Stimulated activated naive CD8-positive, alpha-beta T cell treated with anti-CD3 and anti-CD28 coated beads, Interleukin-15, Interleukin-2, amounts not matched to agents 100 ng/mL and 50 ng/mL, for 24 hours (primary cell): ENCODE results near the gene KIAA0930.

Experiments used
- H3K27ac Mint-ChIP-seq: one replicate; pipeline ENCODE4 v1.8.0; 2021; ENCODE audit warnings: mild to moderate bottlenecking, mixed read lengths
- H3K27me3 Mint-ChIP-seq: one replicate; pipeline ENCODE4 v1.8.0; 2021; ENCODE audit warnings: mixed read lengths
- H3K36me3 Mint-ChIP-seq: one replicate; pipeline ENCODE4 v1.8.0; 2021; ENCODE audit warnings: low read depth, mixed read lengths
- H3K4me1 Mint-ChIP-seq: one replicate; pipeline ENCODE4 v1.8.0; 2021; ENCODE audit warnings: low read depth, mixed read lengths
- H3K4me3 Mint-ChIP-seq: one replicate; pipeline ENCODE4 v1.8.0; 2021; ENCODE audit warnings: mild to moderate bottlenecking, mixed read lengths
- H3K9me3 Mint-ChIP-seq: one replicate; pipeline ENCODE4 v1.8.0; 2021; ENCODE audit warnings: mixed read lengths

KIAA0930 gene

DNA sequence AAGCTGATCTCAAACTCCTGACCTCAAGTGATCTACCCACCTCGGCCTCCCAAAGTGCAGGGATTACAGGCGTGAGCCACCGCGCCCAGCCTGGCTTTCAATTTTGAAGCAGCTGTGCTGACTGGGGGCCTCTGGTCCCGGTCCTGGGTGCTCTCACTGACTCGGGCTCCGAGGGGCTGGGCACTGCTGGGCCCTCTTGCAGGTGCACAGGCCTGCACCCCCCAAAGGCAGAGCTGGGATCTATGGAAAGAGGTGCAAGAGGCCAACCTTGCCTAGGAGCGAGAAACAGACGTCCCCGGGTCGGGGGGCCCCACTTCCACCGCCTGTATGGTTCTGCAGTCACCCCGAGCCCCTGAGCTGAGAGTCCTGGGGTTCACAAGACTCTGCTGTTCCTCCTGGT is 33.2 kb downstream of the KIAA0930 start:
- Mint-ChIP-seq H3K27me3 (no peaks in the 10 kb centered on the region), H3K9me3 (no peaks in the 10 kb centered on the region), H3K4me3 (no peak overlapping the region), H3K36me3 (peaks cover 9% of the 10 kb centered on the region), H3K4me1 (peaks cover 3% of the 10 kb centered on the region), H3K27ac (no peak overlapping the region)

- no peaks in the 10 kb centered on the region for H3K27me3 Mint-ChIP-seq
- peaks cover 3% of the 10 kb centered on the region for H3K4me1 Mint-ChIP-seq
- H3K36me3 Mint-ChIP-seq, result peaks cover 11% of the 10 kb centered on the region
- H3K27ac Mint-ChIP-seq, result no peak overlapping the region
- H3K9me3 Mint-ChIP-seq, result no peaks in the 10 kb centered on the region
- H3K4me3 Mint-ChIP-seq, result no peak overlapping the region
Observed at GRCh38 chr22:45206233-45206632, 34.5 kb downstream of the KIAA0930 start.

DNA sequence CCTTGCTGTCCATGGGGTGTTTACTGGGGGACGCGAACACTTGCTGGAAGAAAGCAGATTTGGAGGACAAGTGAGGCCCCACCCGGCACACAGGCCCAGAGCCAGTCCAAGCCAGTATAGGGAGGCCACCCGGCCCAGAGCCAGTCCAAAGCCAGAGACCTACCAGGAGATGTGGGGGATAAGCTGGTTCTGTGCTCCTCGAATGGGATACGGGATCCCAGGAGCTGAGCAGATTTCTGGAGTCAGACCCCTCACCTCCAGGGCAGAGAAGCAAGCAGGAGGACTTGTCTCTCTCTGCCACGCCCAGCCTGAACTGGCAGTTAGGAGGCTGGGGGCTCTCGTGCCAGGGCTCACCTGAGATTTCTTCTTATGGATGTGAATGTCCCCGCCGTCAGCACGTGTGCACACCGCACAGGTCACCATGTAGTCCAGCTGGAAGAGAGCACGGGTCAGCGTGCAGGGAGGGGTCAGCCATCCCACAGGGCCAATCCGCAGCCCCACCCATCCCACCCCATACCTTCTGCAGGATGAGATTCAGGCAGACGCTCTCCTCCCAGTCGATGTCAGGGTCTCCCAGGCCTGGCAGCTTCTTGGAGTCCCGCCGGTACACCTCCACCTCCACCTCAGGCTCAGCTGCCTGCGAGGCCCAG is 35.3 kb downstream of the KIAA0930 start:
- no peak overlapping the region for H3K27ac Mint-ChIP-seq
- H3K4me3 Mint-ChIP-seq, result no peak overlapping the region
- H3K4me1 Mint-ChIP-seq, result peaks cover 3% of the 10 kb centered on the region
- no peaks in the 10 kb centered on the region for H3K27me3 Mint-ChIP-seq
- H3K36me3 Mint-ChIP-seq, result peaks cover 9% of the 10 kb centered on the region
- H3K9me3 Mint-ChIP-seq, result no peaks in the 10 kb centered on the region

DNA sequence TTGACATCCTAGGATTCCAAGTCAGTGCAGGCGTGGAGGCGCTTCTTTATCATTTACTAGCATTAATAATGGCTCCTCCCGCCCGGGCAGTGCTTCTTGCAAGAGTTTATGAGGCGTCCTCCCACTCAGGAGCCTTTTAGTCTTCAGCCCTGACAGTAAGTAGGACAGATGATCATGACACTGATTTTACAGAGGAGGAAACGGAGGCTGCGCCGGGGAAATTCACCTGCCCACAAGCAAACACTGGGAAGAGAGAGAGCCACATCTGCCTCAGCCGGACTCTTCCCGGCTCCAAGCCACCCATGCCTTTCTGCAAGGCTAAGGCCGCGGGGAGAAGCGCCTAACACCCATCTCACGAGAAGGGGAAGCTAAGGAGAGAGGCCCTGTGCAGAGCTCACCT is 35.9 kb downstream of the KIAA0930 start:
- no peaks in the 10 kb centered on the region for H3K27me3 Mint-ChIP-seq

DNA sequence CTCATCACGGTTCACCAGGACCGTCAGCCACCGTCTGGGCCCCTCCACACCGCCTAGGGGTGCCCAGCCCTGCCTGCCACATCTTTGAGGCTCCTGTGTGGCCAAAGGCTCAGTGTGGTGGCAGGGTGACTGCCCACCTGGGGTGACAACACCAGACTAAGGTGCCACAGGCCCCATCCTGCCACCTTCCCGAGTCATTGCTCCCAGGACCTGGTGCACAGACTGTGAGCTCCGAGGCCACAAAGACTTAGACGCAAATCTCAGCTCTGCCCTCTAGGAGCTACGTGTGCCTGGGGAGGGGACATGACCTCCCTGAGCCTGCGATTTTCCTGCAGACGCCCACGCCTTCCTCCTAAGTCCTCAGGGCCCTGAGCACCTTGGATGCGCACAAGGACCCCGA is 36.5 kb downstream of the KIAA0930 start:
- Mint-ChIP-seq H3K9me3 (no peaks in the 10 kb centered on the region), H3K36me3 (peaks cover 16% of the 10 kb centered on the region), H3K4me1 (no peaks in the 10 kb centered on the region), H3K4me3 (no peak overlapping the region), H3K27me3 (no peaks in the 10 kb centered on the region), H3K27ac (no peak overlapping the region)

More for the DNA sequence above, 35.9 kb downstream of the KIAA0930 start:
- Mint-ChIP-seq H3K36me3 (peaks cover 10% of the 10 kb centered on the region), H3K9me3 (no peaks in the 10 kb centered on the region), H3K4me1 (peaks cover 1% of the 10 kb centered on the region), H3K4me3 (no peak overlapping the region), H3K27ac (no peak overlapping the region)

DNA sequence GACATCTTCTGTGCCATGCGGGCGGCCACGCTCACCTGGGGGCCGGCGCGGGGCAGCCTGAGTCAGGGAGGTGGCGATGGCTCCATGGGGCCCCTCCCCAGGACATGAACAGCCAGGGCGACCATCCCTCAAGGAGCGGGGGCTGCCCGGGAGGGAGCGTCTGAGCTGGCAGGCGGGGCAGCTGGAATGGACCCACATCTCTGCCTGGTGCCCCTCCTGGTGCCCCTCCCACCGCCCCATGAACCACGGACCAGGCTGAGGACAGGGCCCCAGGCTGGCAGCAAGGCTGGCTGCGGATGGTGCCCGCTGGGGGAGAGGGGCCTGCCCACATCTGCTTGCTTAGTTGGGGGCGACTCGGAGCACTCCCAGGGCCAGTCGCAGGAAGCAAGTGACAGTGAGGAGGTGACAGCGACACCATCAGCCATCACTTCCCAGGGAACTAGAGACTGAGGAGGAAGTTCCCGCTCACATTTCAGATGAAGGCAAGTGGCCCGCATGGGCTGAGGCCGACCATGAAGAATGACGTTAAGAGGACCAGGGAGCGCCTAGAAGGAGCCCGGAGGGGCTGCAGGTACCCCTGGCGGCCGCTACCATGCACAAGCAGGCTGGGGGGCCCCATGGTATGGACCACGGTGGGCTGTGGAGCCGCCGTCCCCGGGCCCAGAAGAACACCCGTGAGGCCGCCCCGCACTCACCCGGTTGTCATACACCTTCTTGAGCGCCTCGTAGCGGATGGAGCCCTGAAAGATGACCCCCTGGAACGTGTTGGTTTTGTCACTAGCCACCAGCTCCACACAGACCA is 37.3 kb downstream of the KIAA0930 start:
- no peaks in the 10 kb centered on the region for H3K9me3 Mint-ChIP-seq
- H3K36me3 Mint-ChIP-seq, result peaks cover 19% of the 10 kb centered on the region
- no peaks in the 10 kb centered on the region for H3K4me1 Mint-ChIP-seq
- H3K27ac Mint-ChIP-seq, result no peak overlapping the region
- H3K4me3 Mint-ChIP-seq, result no peak overlapping the region
- no peaks in the 10 kb centered on the region for H3K27me3 Mint-ChIP-seq

DNA sequence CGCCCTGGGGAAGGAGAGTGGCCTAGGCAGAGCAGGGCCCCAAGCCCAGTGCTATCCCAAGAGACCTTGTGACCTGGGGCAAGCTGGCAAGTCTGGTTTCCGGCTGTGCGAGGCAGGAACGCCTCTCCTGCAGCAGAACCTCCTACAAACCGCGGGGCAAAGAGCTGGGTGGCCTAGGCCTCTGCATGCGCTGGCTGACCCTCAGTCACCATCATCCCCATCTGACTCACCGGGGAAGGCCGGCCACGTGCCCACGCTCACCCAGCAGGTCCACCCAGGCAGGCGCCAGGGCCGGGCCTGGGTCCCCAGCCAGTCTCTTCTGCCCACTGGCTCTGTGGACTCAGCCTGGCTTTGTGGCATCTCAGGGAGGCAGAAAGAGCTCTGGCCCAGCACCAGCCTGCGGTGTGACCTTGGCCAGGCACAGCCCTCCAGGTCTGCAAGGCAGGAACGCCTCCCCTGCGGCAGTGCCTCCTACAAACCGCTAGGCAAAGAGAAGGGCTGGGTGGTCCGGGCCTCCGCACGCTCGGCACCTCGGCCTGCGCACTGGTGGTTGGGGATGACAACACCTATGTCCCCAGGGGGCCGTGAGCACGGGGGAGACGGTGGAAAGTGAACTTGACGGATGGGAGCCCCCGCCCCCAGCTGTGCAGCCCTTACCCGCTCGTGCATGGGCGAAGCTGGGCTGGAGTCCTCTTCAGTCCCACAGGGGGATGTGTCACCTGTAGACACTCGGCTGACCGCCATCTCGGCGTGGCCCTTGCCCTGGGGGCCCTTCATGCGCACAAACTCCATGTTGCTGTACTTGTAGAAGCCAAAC is 38.2 kb downstream of the KIAA0930 start:
- Mint-ChIP-seq H3K4me3 (no peak overlapping the region), H3K36me3 (peaks cover 19% of the 10 kb centered on the region), H3K4me1 (no peaks in the 10 kb centered on the region), H3K9me3 (no peaks in the 10 kb centered on the region), H3K27me3 (no peaks in the 10 kb centered on the region), H3K27ac (no peak overlapping the region)

GRCh38 chr22:45201678-45202332 is 38.9 kb downstream of the KIAA0930 start:
- no peak overlapping the region for H3K4me3 Mint-ChIP-seq
- H3K27ac Mint-ChIP-seq, result no peak overlapping the region
- H3K36me3 Mint-ChIP-seq, result peaks cover 19% of the 10 kb centered on the region
- H3K27me3 Mint-ChIP-seq, result no peaks in the 10 kb centered on the region
- H3K4me1 Mint-ChIP-seq, result no peaks in the 10 kb centered on the region
- no peaks in the 10 kb centered on the region for H3K9me3 Mint-ChIP-seq

DNA sequence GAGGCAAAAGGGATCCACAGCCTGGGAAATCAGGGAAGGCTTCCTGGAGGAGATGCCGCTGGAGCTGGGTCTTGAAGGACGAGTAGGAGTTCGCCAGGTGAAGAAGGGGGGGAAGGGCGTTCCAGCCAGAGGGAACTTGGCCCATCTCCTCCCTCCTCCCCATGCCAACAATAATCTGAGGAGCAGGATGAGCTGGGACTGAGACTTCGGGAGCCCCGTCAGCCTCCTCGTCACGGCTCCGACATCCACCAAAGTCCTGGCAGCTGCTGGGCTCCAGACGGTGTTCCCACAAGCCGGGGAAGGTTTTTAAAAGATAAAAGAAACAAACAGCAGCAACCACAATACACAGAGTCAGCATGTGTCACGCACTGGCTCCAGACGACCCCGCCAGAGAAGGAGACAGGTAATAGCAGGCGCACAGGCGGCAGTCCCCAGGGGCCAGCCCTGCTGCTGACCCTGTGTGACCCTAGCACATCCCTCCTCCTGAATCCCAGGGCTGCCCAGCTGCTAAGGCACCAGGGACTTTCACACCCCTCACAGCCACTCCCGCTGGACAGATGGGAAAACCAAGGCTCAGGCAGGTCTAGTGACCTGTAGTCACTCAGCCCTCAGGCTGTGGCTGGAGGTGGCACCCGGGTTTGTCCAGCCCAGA is 39.7 kb downstream of the KIAA0930 start:
- Mint-ChIP-seq H3K4me3 (no peak overlapping the region), H3K27me3 (no peaks in the 10 kb centered on the region), H3K27ac (no peak overlapping the region), H3K36me3 (peaks cover 19% of the 10 kb centered on the region), H3K4me1 (no peaks in the 10 kb centered on the region), H3K9me3 (no peaks in the 10 kb centered on the region)

GRCh38 chr22:45200230-45200629 is 40.5 kb downstream of the KIAA0930 start:
- no peaks in the 10 kb centered on the region for H3K27me3 Mint-ChIP-seq
- no peaks in the 10 kb centered on the region for H3K4me1 Mint-ChIP-seq
- H3K4me3 Mint-ChIP-seq, result no peak overlapping the region
- H3K27ac Mint-ChIP-seq, result no peak overlapping the region
- no peaks in the 10 kb centered on the region for H3K9me3 Mint-ChIP-seq
- peaks cover 23% of the 10 kb centered on the region for H3K36me3 Mint-ChIP-seq

DNA sequence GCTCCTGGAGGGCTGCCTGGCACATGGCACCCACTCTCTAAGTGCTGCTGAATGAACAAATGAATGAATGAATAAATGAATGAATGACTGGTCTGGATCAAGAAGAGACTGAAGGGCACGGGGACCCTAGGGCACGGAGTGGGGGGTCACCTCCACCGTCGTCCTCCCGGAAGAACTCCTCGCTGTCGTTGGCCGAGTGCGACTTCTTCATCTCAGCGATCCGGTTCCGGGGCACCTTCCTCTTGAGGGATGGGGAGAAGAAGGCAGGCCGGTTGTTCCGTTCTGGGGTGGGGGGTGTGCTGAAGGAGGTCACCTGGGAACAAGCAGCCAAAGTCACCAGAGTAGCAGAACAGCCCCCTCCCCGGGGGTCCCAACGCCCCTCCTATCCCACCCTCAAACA is 41.0 kb downstream of the KIAA0930 start:
- H3K4me1 Mint-ChIP-seq, result no peaks in the 10 kb centered on the region
- no peak overlapping the region for H3K4me3 Mint-ChIP-seq
- peaks cover 23% of the 10 kb centered on the region for H3K36me3 Mint-ChIP-seq
- H3K27ac Mint-ChIP-seq, result no peak overlapping the region
- no peaks in the 10 kb centered on the region for H3K9me3 Mint-ChIP-seq
- no peaks in the 10 kb centered on the region for H3K27me3 Mint-ChIP-seq

DNA sequence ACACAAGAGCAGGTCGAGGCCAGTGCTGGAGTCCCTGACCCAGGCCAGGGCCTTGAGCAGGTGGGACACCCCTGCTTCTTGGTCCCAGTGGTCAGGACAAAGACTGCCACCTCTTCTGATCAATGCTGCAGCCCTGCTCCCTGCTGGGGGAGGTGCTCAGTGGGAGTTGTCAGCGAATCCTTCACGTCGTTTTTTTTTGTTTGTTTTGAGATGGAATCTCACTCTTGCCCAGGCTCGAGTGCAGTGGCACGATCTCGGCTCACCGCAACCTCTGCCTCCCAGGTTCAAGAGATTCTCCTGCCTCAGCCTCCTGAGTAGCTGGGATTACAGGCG is 42.3 kb downstream of the KIAA0930 start:
- Mint-ChIP-seq H3K27ac (no peak overlapping the region), H3K4me1 (no peaks in the 10 kb centered on the region), H3K9me3 (no peaks in the 10 kb centered on the region), H3K27me3 (no peaks in the 10 kb centered on the region), H3K36me3 (peaks cover 23% of the 10 kb centered on the region), H3K4me3 (no peak overlapping the region)

GRCh38 chr22:45197606-45198462 is 42.9 kb downstream of the KIAA0930 start:
- Mint-ChIP-seq H3K27ac (no peak overlapping the region), H3K27me3 (no peaks in the 10 kb centered on the region), H3K9me3 (no peaks in the 10 kb centered on the region), H3K4me3 (no peak overlapping the region), H3K4me1 (no peaks in the 10 kb centered on the region), H3K36me3 (peaks cover 23% of the 10 kb centered on the region)
